ENCODE results near the gene IMMP2L. TPM values are rescaled to one million over a fixed set of nuclear protein-coding genes. Genes with fewer than 3 reads are reported as not detected.

The IMMP2L gene
- total RNA-seq, 4 donors from 2014 or later: 12.0 to 22.2 (median 17.5) TPM

DNA sequence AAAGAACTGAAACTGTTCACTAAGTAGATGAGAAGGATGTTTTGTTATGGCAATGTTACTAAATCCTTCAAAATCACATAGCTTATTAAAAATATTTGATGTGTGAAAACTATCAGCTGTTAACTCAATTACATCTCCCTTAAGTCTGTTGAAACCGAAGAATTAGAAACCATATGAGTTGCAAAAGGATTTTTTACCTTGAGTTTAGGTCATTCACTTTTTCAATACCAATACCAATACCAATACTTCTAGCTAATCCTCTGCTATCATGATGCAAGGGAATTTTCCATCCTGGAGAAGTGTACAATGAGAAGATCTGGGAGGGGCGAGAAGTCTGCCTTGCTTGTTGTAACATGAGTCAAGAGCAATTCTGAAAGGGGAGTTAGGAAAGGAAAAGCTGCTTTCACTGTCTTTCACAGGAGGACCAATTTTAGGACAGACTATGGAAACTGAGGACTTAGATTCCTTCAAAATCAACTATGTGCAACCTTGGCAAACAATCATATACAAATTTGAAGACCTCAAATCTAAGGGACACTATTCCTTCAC is 199.7 kb downstream of the IMMP2L start:
- intact Hi-C loops (cut with DNase I): no loop called here
- H3K9me3 ChIP-seq: no peaks in the 10 kb centered on the region
- H3K36me3 ChIP-seq: no peaks in the 10 kb centered on the region
- no peak overlapping the region for H3K27ac ChIP-seq (replicated peaks in 1 of 4)
- WGBS: 76% methylated on average over 2 of the region's 2 CpGs
- TF ChIP-seq POLR2A (IDR thresholded peaks at IDR 0.05; ENCODE audit: low read depth) (no peak), EP300 (IDR thresholded peaks at IDR 0.05) (no peak)
- no peak for DNase-seq (ENCODE audit: extremely low spot score)
- no peaks in the 10 kb centered on the region for H3K27me3 ChIP-seq
- H3K4me1 ChIP-seq: peaks cover 0 to 21% (median 9%) of the 10 kb centered on the region in 4 donors
- no peak overlapping the region for H3K4me3 ChIP-seq

DNA sequence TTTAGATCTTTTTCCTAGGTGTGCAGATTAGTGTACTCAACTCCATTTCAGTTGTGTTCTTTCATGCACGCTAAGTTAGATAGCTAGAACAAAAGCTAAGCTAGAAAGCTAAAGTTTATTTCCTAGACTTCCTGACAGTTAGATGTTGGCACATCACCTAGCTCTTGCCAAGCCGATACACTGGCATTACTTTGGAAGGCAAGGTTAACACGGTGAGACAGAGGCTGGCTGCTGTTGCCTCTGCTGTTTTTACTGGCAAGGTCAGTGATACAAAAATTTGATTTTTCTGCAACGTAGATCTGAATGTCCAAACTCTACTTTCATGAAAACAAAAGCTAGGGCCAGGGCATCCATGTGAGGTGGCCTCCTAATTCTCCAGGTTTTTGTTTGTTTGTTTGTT is 203.4 kb downstream of the IMMP2L start:
- peaks cover 0 to 23% (median 9%) of the 10 kb centered on the region in 4 donors for H3K4me1 ChIP-seq
- H3K36me3 ChIP-seq: no peaks in the 10 kb centered on the region
- H3K27ac ChIP-seq (replicated peaks in 1 of 4): no peak overlapping the region
- 87% methylated on average over 4 of the region's 4 CpGs for WGBS
- no peak overlapping the region for H3K4me3 ChIP-seq
- TF ChIP-seq, protein P1, sequence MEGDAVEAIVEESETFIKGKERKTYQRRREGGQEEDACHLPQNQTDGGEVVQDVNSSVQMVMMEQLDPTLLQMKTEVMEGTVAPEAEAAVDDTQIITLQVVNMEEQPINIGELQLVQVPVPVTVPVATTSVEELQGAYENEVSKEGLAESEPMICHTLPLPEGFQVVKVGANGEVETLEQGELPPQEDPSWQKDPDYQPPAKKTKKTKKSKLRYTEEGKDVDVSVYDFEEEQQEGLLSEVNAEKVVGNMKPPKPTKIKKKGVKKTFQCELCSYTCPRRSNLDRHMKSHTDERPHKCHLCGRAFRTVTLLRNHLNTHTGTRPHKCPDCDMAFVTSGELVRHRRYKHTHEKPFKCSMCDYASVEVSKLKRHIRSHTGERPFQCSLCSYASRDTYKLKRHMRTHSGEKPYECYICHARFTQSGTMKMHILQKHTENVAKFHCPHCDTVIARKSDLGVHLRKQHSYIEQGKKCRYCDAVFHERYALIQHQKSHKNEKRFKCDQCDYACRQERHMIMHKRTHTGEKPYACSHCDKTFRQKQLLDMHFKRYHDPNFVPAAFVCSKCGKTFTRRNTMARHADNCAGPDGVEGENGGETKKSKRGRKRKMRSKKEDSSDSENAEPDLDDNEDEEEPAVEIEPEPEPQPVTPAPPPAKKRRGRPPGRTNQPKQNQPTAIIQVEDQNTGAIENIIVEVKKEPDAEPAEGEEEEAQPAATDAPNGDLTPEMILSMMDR (IDR thresholded peaks at IDR 0.05): no peak
- intact Hi-C loops (cut with DNase I): no loop called here
- H3K27me3 ChIP-seq: no peaks in the 10 kb centered on the region
- no peak for DNase-seq (ENCODE audit: extremely low spot score)
- H3K9me3 ChIP-seq: no peaks in the 10 kb centered on the region

DNA sequence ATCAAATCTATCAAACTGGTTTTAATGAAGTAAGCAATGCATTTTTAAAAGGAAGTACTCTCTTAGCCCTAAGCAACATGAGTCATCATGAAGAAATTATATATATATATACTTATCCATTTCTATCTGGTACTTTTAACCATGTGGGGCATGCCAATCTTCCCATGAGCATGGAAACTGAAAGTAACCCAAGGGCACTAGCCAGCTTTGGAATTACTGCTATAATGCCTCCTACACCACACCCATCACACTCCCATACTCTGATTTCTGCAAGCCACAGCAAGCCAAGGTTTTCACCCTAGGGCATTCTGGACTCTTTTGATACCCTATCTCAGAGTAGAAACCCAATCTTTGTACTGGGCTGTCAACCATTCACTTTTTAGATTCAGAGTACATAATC is 204.6 kb downstream of the IMMP2L start:
- intact Hi-C loops (cut with DNase I): no loop called here
- Histone ChIP-seq H3K9me3 (no peaks in the 10 kb centered on the region), H3K27me3 (no peaks in the 10 kb centered on the region), H3K4me1 (peaks cover 0 to 13% (median 1%) of the 10 kb centered on the region in 4 donors), H3K4me3 (no peak overlapping the region), H3K36me3 (no peaks in the 10 kb centered on the region), H3K27ac (replicated peaks in 1 of 4) (no peak overlapping the region)
- no peak for DNase-seq (ENCODE audit: extremely low spot score)
- no peak for TF ChIP-seq EP300 (IDR thresholded peaks at IDR 0.05)
- TF ChIP-seq, protein P1 (IDR thresholded peaks at IDR 0.05): no peak
- no peak for TF ChIP-seq POLR2A (IDR thresholded peaks at IDR 0.05; ENCODE audit: low read depth)
- TF ChIP-seq POLR2AphosphoS5 (IDR thresholded peaks at IDR 0.05): no peak

DNA sequence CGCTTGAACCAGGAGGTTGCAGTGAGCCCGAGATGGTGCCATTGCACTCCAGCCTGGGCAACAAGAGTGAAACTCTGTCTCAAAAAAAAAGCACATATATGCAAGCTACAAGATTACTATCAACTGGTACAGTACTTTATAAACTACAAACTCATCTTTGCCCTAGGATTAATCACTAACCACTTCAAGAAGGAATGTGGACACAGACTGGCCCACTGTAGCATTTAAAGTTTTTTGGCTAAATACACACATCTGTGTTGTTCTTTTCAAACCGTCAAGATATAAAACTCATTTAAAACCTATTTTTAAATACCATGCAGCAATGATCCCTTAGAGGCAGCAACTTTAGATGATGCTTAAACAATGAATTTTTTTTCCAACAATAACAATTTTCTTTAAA is 205.4 kb downstream of the IMMP2L start:
- no peak overlapping the region for H3K27ac ChIP-seq (replicated peaks in 1 of 4)
- intact Hi-C loops (cut with DNase I): no loop called here
- TF ChIP-seq POLR2A (IDR thresholded peaks at IDR 0.05; ENCODE audit: low read depth) (no peak), EP300 (IDR thresholded peaks at IDR 0.05) (no peak), POLR2AphosphoS5 (IDR thresholded peaks at IDR 0.05) (no peak)
- TF ChIP-seq, protein P1 (IDR thresholded peaks at IDR 0.05): no peak
- H3K4me1 ChIP-seq: peaks cover 0 to 13% (median 0%) of the 10 kb centered on the region in 4 donors
- DNase-seq (ENCODE audit: extremely low spot score): no peak
- no peaks in the 10 kb centered on the region for H3K9me3 ChIP-seq
- no peaks in the 10 kb centered on the region for H3K27me3 ChIP-seq
- 90% methylated on average over 3 of the region's 3 CpGs for WGBS
- H3K36me3 ChIP-seq: no peaks in the 10 kb centered on the region
- no peak overlapping the region for H3K4me3 ChIP-seq

DNA sequence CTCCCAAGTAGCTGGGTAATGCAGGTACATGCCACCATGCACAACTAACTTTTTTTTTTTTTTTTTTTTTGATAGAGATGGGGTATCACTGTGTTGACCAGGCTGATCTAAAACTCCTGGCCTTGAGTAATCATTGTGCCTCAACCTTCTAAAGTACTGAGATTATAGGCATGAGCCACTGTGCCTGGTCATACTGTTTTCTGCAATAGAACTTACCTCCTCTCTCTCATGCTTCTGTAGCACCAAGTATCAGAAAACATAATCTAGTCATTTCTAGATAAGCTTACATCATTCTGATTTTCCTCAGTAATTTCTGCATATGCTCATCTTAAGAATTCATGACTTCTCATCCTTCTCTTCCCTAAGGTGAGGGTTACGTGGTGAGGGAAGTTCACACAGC is 210.0 kb downstream of the IMMP2L start:
- H3K36me3 ChIP-seq: no peaks in the 10 kb centered on the region
- no peaks in the 10 kb centered on the region for H3K4me1 ChIP-seq
- no peaks in the 10 kb centered on the region for H3K27me3 ChIP-seq
- WGBS: 95% methylated on average over 1 of the region's 1 CpG
- DNase-seq (ENCODE audit: extremely low spot score): no peak
- no peak overlapping the region for H3K27ac ChIP-seq (replicated peaks in 1 of 4)
- TF ChIP-seq EP300 (IDR thresholded peaks at IDR 0.05) (no peak), POLR2A (IDR thresholded peaks at IDR 0.05; ENCODE audit: low read depth) (no peak), POLR2AphosphoS5 (IDR thresholded peaks at IDR 0.05) (no peak)
- TF ChIP-seq, protein P1 (IDR thresholded peaks at IDR 0.05): no peak
- no peak overlapping the region for H3K4me3 ChIP-seq
- H3K9me3 ChIP-seq: no peaks in the 10 kb centered on the region
- intact Hi-C loops (cut with DNase I): no loop called here

Measured in esophagus muscularis mucosa (tissue), 4 donors.